Stimulated activated naive CD8-positive, alpha-beta T cell treated with anti-CD3 and anti-CD28 coated beads, Interleukin-15, amount 100 ng/mL, for 72 hours (primary cell): ENCODE data around the gene RCSD1.
A peak's percentile ranks its signal among the peaks of the same experiment; 100 is the strongest.

Source experiments
- ATAC-seq: fragments of 150-1000 bp; cut with Tn5 transposase; 2 replicates; pipeline ENCODE4 v1.10.0; 2021; ENCODE audit warnings: mild to moderate bottlenecking, moderate library complexity
- DNase-seq, 2 donors: peaks; one replicate each; pipeline ENCODE4 v3.0.0; 2021 to 2022
- H3K27ac Mint-ChIP-seq, 2 donors: one replicate each; pipeline ENCODE4 v1.8.0; 2022; ENCODE audit warnings: mild to moderate bottlenecking in 2 of 2, mixed read lengths in 2 of 2, moderate library complexity in 2 of 2
- H3K27me3 Mint-ChIP-seq: one replicate; pipeline ENCODE4 v1.8.0; 2022; ENCODE audit warnings: mixed read lengths
- H3K4me1 Mint-ChIP-seq: one replicate; pipeline ENCODE4 v1.8.0; 2022; ENCODE audit warnings: mild to moderate bottlenecking, mixed read lengths
- H3K4me3 Mint-ChIP-seq, 2 donors: one replicate each; pipeline ENCODE4 v1.8.0; 2022; ENCODE audit warnings: mild to moderate bottlenecking in 2 of 2, mixed read lengths in 2 of 2, moderate library complexity in 1 of 2
- H3K9me3 Mint-ChIP-seq, 2 donors: one replicate each; pipeline ENCODE4 v1.8.0; 2022; ENCODE audit warnings: mixed read lengths in 2 of 2

Gene RCSD1, protein sequence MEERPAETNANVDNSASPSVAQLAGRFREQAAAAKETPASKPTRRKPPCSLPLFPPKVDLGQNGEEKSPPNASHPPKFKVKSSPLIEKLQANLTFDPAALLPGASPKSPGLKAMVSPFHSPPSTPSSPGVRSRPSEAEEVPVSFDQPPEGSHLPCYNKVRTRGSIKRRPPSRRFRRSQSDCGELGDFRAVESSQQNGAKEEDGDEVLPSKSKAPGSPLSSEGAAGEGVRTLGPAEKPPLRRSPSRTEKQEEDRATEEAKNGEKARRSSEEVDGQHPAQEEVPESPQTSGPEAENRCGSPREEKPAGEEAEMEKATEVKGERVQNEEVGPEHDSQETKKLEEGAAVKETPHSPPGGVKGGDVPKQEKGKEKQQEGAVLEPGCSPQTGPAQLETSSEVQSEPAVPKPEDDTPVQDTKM

DNA sequence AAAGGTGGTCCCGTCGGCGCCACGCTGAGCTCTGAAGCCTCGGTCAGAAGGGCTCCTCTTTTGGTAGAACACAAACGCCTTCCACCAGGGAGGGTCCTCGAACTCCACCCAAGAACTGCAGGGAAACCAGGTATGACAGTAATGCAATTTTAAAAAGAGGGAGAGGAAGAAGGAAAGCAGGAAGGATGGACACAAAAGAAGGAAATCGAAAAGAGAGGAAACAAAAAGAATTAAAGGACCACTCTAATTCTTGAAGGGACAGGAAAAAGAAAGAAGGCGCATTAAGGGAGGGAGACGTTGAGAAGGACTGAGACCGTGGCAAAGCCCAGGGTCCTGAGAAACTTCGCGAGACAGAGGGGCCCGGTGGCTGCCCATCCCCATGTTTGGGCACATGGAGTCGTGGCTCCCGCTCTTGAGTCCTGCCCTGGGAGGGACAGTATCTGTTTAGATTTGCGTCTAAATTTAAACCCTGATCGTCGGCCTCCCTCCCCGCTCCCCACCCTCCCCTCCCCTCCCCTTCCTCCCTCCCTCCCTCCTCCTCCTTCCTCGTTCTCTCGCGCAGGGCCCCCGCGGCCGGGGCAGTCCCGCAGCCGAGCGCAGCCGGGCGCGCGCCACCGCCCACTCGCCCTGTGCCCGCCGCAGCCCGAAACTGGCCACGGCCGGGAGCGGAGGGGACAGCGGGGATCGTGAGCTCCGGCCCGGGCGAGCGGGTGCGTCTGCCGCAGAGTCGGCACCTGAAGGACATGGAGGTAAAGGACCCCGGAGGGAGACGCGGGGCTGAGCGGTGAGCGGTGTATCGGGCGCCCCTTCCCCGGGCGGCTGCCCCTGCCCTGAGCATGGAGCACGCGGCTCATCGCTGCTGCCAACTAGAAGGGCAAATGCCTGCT lies at the start of gene RCSD1:
RCSD1 (plus strand) TSS at position 552 of the 887 bp plus-strand sequence; CDS start at position 744, 192 bp downstream.
- peak within 1 kb of the TSS; percentile 89 to 90 for H3K4me3 Mint-ChIP-seq
- H3K27me3 Mint-ChIP-seq = no peaks in the 10 kb centered on the region
- peak; percentile 61 to 75 for DNase-seq
- ATAC-seq = peak; percentile 32
- H3K27ac Mint-ChIP-seq = peak within 1 kb of the TSS; percentile 94 to 97
- H3K4me1 Mint-ChIP-seq = peaks cover 72% of the 10 kb centered on the region
- peaks cover 10 to 12% of the 10 kb centered on the region in 2 donors for H3K9me3 Mint-ChIP-seq

DNA sequence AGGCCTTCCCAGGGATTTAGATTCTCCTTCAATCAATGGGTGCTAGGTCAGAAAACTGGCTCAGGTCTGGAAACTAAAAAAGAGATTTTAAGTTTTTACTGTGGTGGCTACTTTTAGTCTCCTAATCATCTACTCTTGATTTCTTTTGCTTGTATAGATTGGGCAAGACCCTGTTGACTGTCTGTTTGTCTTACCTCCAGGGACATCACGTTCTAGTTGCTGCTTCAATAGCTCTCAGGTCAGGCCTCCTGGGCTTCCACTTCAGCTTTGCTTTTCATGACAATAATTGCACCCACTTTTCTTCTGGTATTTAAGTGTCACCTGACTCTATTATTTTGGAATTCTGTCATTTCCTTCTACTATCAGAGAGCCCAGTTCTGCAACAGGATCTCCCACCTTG lies 48.0 kb upstream of the RCSD1 start:
- H3K4me1 Mint-ChIP-seq = no peaks in the 10 kb centered on the region
- H3K27ac Mint-ChIP-seq = no peak overlapping the region
- no peaks in the 10 kb centered on the region for H3K9me3 Mint-ChIP-seq
- DNase-seq = no peak
- no peak overlapping the region for H3K4me3 Mint-ChIP-seq
- ATAC-seq = no peak
- peaks cover 7% of the 10 kb centered on the region for H3K27me3 Mint-ChIP-seq

DNA sequence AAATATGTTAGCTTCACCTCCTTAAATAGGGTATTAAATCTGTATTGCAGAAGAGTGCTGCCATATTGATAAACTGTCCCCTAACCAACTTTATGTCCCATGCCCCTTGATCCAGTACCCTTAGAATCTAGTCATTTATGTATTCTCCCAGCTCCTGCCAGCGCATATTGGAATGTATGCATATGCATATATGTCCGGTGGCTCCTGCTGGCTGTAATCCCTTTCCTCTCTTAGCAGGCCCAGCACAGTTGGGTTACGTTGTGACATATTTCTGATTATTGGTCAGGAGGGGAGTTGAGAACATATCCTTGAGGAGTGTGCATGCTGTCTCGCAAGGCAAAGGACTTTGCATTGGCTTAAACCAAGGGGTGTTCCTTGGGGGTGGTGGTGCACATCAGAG lies 47.3 kb upstream of the RCSD1 start:
- H3K27ac Mint-ChIP-seq = no peak overlapping the region
- H3K4me1 Mint-ChIP-seq = no peaks in the 10 kb centered on the region
- DNase-seq (no peak), ATAC-seq (no peak)
- peaks cover 7% of the 10 kb centered on the region for H3K27me3 Mint-ChIP-seq
- H3K4me3 Mint-ChIP-seq = no peak overlapping the region
- no peaks in the 10 kb centered on the region for H3K9me3 Mint-ChIP-seq

DNA sequence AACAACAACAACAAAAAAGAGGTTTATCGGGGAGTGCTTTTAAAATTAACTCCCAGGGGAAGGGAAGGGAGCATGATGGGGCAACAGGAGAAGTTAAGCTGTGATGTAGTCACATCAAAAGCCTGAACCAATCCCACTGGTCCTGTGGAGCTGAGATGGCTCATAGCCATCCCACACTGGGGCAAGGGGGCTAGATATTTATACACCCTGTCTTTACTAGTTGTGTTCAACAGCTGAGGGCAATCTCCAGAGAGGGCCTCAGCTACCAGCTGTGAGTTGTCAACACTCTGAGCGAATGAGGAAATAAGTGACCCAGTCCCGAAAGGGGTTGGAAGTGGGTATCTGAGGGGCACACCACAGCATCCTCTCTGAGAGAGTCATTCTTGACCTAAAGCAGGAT lies 45.5 kb upstream of the RCSD1 start:
- DNase-seq = no peak
- Mint-ChIP-seq H3K4me1 (no peaks in the 10 kb centered on the region), H3K4me3 (no peak overlapping the region), H3K9me3 (no peaks in the 10 kb centered on the region), H3K27me3 (no peaks in the 10 kb centered on the region), H3K27ac (peak overlapping the region in 1 of 2 donors; percentile 24)
- ATAC-seq = no peak

DNA sequence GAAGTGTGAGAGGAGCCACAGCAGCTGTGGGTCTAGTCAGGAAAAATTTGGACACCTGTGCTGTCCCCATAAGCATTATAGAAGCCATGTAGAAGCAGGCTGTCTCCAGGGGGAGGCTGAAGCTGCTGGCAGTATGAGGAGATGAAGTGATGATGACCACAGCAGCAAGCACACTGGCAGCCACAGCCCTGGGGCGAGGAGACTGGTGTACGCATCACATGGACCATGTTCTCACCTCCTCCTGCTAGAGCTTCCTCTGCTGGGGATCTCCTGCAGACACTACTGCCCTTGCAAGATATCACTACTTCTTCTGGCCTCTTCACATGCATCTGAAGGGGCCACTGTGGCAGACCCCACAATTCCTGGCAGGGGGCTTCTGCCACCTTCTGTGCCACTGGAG lies 42.7 kb upstream of the RCSD1 start:
- no peak for ATAC-seq
- DNase-seq = no peak
- H3K27me3 Mint-ChIP-seq = no peaks in the 10 kb centered on the region
- no peak overlapping the region for H3K27ac Mint-ChIP-seq
- H3K4me1 Mint-ChIP-seq = no peaks in the 10 kb centered on the region
- H3K9me3 Mint-ChIP-seq = no peaks in the 10 kb centered on the region
- no peak overlapping the region for H3K4me3 Mint-ChIP-seq

DNA sequence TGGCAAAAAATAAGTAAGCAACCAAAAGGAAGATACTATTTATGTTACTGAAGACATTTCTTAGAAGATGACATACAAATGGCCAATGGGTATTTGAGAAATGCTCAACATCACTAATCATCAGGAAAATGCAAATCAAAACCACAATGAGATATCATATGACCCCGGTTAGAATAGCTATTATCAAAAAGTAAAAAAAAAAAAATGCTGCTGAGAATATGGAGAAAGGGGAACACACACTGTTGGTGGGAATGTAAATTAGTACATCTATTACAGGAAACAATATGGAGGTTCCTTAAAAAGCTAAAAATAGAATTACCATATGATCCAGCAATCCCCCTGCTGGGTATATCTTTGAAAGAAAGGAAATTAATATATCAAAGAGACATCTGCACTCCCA lies 42.2 kb upstream of the RCSD1 start:
- no peaks in the 10 kb centered on the region for H3K9me3 Mint-ChIP-seq
- H3K4me1 Mint-ChIP-seq = no peaks in the 10 kb centered on the region
- H3K27ac Mint-ChIP-seq = no peak overlapping the region
- no peaks in the 10 kb centered on the region for H3K27me3 Mint-ChIP-seq
- ATAC-seq = no peak
- no peak for DNase-seq
- no peak overlapping the region for H3K4me3 Mint-ChIP-seq

DNA sequence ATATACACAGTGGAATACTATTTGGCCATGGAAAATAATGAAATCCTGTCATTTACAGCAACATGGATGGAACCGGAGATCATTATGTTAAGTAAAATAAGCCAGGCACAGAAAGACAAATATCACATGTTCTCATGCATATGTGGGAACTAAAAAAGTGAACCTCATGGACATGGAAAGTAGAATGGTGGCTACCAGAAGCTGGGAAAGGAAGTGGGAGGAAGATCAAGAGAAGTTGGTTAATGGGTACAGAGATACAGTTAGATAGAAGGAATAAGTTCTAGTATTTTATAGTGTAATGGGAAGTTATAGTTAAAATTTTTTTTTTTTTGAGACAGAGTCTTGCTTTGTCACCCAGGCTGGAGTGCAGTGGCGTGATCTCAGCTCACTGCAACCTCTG lies 41.7 kb upstream of the RCSD1 start:
- Mint-ChIP-seq H3K9me3 (no peaks in the 10 kb centered on the region), H3K4me1 (no peaks in the 10 kb centered on the region), H3K4me3 (no peak overlapping the region), H3K27me3 (no peaks in the 10 kb centered on the region), H3K27ac (no peak overlapping the region)
- DNase-seq = no peak
- no peak for ATAC-seq

DNA sequence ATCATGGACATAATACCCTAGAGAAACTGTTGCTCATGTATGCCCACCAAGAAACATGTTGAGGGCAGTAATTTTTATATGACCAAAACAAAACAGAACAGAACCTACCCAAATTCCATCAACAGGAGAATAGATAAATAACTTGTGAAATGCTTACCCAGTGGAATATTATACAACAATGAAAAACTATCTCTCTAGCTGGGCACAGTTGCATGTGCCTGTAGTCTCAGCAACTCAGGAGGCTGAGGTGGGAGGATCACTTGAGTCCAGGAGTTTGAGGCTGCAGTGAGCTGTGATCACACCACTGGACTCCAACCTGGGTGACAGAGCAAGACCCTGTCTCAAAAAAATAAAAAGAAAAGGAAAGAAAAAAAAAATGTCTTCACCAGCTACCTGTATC lies 37.6 kb upstream of the RCSD1 start:
- Mint-ChIP-seq H3K4me3 (no peak overlapping the region), H3K9me3 (no peaks in the 10 kb centered on the region), H3K27me3 (no peaks in the 10 kb centered on the region), H3K27ac (no peak overlapping the region), H3K4me1 (no peaks in the 10 kb centered on the region)
- no peak for DNase-seq
- ATAC-seq = no peak

DNA sequence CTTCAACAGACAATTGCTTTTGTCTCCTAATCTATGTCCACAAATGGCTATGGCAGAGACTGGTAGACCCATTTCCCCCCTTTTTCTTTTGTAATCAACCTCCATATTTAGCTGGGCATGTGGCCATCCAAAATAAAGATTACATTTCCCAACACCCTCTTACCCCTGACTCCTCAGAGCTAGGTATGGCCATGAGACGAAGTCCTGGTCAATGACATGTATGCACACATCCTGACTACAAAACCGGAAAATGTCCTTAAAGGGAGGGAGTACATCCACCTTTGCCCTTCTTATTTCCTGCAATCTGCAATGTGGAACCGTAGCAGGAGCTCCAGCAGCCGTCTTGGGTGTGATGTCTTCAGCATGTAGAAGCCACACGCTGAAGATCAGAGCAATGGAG lies 36.2 kb upstream of the RCSD1 start:
- no peaks in the 10 kb centered on the region for H3K27me3 Mint-ChIP-seq
- no peak overlapping the region for H3K4me3 Mint-ChIP-seq
- DNase-seq = no peak
- H3K27ac Mint-ChIP-seq = no peak overlapping the region
- no peak for ATAC-seq
- no peaks in the 10 kb centered on the region for H3K9me3 Mint-ChIP-seq
- no peaks in the 10 kb centered on the region for H3K4me1 Mint-ChIP-seq

DNA sequence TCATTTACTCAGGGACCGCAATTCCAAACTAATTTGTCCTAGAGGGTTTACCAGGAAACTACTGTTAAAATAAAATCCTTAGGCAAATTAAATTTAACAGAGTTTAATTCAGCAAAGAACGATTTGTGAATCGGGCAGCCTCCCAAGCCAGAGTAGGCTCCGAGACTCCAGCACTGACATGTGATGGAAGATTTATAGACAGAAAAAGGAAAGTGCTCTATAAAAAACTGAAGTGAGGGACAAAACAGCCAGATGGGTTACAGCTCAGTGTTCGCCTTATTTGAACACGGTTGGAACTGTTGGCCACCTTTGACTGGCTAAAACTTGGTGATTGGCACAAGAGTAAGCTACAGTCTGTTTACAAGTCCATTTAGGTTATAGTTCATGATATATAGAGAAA lies 35.2 kb upstream of the RCSD1 start:
- Mint-ChIP-seq H3K4me1 (peaks cover 3% of the 10 kb centered on the region), H3K27me3 (no peaks in the 10 kb centered on the region), H3K4me3 (no peak overlapping the region), H3K27ac (no peak overlapping the region), H3K9me3 (no peaks in the 10 kb centered on the region)
- ATAC-seq = no peak
- DNase-seq = no peak

DNA sequence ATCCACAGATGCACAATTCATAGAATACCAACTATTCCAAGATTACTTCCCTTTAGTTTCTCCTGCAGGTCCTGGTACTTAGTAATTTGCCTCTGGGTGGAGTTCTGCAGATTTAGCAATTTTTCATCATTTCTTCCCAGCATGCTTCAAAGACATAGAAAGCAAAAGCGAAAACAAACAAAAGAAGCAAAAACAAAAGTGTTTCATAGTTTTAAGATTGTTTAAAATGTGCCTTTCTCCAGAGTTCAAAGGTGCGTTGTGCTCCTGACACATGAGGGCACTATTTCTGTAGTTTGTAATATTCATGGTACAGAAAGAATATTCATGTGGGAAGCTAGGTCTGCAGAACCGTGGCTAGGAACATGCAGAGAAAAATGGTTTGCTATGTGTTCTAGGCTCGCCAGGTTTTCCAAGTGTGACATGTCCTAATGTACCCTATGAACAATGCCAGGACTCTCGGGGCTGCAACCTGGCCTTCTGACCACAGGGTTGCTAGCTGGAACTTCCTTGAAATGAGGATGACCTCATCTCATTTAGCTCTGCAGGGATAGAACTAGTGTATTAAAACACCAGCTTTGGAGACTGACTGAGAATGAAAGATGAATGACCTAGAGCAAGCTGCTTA lies 30.0 kb upstream of the RCSD1 start:
- no peaks in the 10 kb centered on the region for H3K27me3 Mint-ChIP-seq
- ATAC-seq (peak; percentile 89), DNase-seq (peak; percentile 20 to 41)
- H3K9me3 Mint-ChIP-seq = no peaks in the 10 kb centered on the region
- peak overlapping the region; percentile 78 to 91 for H3K27ac Mint-ChIP-seq
- H3K4me1 Mint-ChIP-seq = peaks cover 39% of the 10 kb centered on the region
- H3K4me3 Mint-ChIP-seq = peak overlapping the region; percentile 19 to 63

DNA sequence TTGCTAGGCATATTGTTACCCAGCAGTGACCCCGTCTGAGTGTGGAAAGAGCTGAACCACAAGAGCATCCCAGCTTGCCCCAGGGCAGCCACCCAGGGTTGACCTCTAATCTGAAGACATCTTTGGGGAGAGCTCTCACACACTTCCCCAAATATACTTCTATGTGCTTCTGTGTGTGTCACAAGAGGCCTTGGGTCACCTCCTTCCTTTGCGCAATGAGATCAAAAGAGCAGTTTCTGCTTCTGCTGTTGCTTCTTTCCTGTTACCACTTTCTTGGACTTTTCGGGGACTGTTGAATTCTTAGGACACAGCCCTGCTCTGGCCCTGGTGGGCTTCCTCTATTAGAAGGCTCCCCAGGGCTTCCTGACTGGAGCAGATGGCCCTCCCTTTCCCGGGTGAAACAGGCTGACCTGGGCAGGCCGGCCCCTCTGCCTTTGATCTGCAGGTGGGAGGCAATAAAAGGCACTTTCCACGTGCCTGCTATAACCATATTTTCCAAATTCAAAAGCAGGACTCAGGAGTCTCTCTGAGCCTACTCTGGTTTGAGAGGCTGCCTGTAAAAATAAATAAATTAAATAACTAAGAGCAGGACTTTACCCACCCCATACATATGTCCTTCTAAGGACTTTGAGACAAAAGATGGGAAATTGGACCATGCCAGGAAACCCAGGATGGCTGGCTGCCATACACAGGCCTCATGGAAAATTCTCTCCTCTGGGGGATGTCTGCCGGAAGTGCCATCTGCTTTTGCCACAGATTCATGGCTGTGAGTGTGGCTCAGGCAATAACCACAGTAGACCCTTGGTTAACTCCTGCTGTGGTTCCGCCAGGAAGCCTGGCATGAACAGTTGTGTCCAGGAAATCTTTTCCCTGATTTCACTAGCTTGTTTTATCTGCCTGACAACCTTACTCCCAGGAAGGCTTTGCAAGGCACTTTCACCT lies 28.3 kb upstream of the RCSD1 start:
- H3K4me3 Mint-ChIP-seq = peak overlapping the region; percentile 67 to 76
- peaks cover 39% of the 10 kb centered on the region for H3K4me1 Mint-ChIP-seq
- peaks cover 2 to 7% of the 10 kb centered on the region in 2 donors for H3K9me3 Mint-ChIP-seq
- ATAC-seq = no peak
- H3K27ac Mint-ChIP-seq = peak overlapping the region; percentile 91 to 97
- H3K27me3 Mint-ChIP-seq = no peaks in the 10 kb centered on the region
- DNase-seq = no peak

DNA sequence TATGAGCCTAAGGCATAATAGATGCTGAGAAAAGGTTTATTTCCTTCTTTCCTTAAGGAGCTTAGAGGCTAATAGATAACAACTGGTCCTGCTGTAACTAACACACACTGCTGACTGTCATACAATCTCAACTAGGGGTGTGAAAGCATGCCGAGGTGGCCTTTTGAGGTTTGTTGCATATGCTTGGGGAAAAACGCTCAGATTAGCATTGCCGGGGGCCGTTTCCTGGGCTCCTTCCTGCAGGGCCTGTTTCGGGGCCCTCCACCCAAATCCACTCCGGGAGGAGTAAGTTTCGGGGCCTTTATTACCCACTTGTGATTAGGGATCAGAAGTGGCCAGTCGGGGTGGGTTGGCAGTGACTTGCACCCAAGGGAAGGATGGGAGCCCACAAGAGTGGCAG lies 27.2 kb upstream of the RCSD1 start:
- H3K27me3 Mint-ChIP-seq = no peaks in the 10 kb centered on the region
- DNase-seq (no peak), ATAC-seq (no peak)
- H3K4me3 Mint-ChIP-seq = no peak overlapping the region
- peaks cover 13 to 14% of the 10 kb centered on the region in 2 donors for H3K9me3 Mint-ChIP-seq
- peaks cover 39% of the 10 kb centered on the region for H3K4me1 Mint-ChIP-seq
- peak overlapping the region in 1 of 2 donors; percentile 18 for H3K27ac Mint-ChIP-seq

DNA sequence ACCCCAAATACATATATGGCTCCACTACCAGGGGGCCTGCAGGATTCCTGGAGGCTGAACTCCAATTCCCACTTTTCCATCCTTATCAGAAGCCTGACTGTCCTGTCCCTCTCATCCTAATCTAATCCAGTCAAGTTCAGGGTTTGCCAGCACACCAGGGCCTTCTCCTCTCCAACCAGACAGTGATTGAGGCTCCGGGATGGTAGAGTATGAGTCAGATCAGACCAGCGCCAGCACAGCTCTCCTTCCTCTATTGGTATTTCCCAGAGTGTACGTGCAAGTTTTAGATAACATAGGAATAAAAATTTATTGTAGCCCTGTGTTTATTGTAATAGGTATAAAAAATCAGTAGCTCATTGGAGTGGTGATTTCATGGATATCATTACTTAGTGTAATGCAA lies 24.5 kb upstream of the RCSD1 start:
- no peak overlapping the region for H3K27ac Mint-ChIP-seq
- ATAC-seq (no peak), DNase-seq (no peak)
- peaks cover 28% of the 10 kb centered on the region for H3K4me1 Mint-ChIP-seq
- H3K9me3 Mint-ChIP-seq = peaks cover 19 to 20% of the 10 kb centered on the region in 2 donors
- H3K4me3 Mint-ChIP-seq = no peak overlapping the region
- H3K27me3 Mint-ChIP-seq = no peaks in the 10 kb centered on the region

DNA sequence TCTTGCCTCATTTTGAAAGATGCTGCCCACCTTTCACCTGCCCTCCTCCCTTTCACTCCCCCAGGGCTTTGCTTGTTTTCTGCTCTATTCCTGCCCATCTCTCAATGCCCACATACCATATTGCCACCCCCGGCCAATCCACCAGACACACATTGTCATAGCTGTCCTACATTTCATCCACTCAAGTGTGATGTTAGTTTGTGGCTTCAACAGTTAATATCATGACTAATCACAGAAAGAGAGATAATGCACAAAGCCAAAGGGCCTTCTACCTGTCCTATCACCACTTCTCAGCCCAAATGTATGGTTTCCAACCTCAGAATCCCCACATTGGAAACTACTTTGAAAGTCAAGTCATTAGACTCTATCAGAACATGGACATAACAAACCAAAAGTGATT lies 18.0 kb upstream of the RCSD1 start:
- Mint-ChIP-seq H3K27ac (no peak overlapping the region), H3K9me3 (peaks cover 15 to 19% of the 10 kb centered on the region in 2 donors), H3K4me3 (no peak overlapping the region), H3K27me3 (no peaks in the 10 kb centered on the region), H3K4me1 (peaks cover 20% of the 10 kb centered on the region)
- ATAC-seq = peak; percentile 59
- no peak for DNase-seq
